CD4-positive, alpha-beta T cell treated with Interferon gamma for 1 hour (primary cell): ENCODE results near the gene RASSF5.
"Not testable (repeated sequence)": the region's sequence is repeated elsewhere in the genome, so short reads cannot be mapped to it uniquely, and the experiment has no call there.

Experiments
- DNase-seq: peaks from one replicate; pipeline ENCODE4 v3.0.0-alpha.2; 2020

Gene RASSF5

DNA sequence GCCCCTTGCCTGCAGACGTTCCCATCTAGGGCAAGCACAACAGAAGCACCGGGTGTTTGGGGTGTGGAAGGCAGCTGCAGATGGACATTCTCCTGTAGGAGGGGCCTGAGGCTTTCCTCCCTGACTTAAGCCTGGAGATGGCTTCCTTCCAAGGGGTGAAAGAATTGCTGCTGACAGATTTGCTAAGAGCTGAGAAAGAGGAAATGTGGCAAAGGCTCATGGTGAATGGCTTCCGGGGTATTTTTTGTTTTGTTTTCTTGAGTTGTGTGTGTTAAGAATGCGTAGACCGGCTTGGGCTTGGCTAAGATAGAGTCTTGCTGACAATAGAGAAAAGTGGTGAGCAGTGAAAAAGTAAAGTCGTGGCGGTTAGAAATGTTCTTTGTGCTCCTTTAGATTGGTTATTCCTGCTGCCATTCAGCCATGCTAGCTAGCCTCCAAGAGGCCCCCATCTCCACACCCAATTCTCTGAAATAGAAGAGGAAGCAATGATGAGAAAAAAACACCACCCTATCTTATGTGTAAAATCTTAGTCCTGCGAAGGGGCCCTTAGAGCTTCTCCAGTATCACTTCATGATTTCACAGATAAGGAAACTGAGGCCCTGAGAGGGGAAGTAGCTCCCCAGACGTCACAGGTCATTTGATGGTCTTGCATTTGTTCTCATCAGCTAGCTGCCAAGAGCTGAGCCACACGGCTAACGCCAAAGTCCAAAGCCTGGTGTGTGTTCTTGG is 68.0 kb downstream of the RASSF5 start:
- peak; percentile 64 for DNase-seq

DNA sequence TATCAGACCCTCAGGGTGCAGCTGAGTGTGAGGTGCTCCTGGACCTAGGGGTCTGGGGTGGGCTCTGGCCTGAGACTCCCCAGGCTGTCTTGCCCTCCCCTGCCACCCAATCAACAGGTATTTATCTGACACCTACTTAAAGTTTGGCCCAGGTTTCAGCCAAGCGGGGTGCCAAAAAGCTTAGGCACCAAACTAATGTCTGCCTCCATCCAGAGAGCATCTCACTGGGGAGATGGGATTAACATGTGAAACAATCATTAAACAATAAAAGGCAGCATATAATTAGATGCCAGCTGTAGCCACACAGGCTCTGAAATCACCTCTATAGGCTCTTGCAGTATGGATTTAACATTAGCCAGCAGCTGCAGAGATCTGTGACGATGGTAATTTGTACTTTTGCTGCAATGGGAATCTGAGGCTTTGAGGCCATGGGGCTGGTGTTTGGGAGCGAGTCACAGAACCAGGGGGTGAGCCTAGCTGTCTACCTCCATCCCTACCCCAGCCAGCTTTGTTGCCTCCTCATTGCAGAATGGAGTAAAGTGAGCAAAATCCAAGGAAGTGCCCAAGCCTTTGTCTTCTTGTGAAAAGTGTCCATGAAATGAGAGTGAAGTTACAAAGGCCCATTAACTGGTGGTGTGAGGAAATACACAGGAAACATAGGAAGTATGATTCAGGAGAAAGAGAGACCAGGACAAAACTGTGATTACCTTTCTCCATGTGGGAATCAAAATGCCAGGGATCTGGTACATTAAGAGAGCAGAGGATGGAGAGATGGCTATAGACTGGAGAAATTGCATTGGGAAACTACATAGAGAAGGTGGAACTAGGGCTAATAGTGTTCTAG is 68.8 kb downstream of the RASSF5 start:
- no peak for DNase-seq

DNA sequence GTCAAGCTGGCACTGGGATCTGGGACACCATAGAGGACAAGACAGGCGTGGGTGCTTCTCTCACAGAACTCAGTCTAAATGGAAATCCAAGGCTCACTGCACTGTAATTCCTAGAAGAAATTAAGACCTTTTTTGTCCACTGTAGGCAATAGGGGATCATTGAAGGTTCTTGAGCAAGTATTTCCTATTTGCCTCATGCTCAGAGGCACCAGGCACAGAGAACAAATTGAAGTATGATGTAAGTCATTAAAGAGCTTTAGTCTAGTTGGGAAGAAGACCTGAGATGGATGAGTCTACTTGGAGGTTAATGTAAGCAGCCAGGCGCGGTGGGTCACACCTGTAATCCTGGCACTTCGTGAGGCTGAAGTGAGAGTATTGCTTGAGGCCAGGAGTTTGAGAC is 70.3 kb downstream of the RASSF5 start:
- no peak for DNase-seq

GRCh38 chr1:206578068-206578977 is 71.0 kb downstream of the RASSF5 start:
- no peak for DNase-seq

DNA sequence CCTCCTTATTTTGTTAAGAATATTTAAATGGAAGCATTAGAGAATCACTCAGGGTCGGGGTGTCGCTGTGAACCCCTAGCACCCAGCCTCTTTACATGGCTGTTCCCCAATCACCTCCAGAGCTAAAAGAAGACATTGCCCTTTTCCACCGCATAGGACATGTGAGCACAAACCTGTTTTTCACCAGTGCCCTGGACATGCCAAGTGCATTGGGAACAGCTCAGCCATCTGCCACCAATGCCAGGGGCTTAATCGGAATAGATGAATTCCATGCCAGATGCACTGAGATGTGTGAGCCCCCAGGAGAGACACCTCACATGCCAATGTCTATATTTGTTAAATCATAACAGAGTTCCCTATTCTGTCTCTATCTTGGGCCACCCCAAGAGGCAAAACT is 71.6 kb downstream of the RASSF5 start:
- no peak for DNase-seq

DNA sequence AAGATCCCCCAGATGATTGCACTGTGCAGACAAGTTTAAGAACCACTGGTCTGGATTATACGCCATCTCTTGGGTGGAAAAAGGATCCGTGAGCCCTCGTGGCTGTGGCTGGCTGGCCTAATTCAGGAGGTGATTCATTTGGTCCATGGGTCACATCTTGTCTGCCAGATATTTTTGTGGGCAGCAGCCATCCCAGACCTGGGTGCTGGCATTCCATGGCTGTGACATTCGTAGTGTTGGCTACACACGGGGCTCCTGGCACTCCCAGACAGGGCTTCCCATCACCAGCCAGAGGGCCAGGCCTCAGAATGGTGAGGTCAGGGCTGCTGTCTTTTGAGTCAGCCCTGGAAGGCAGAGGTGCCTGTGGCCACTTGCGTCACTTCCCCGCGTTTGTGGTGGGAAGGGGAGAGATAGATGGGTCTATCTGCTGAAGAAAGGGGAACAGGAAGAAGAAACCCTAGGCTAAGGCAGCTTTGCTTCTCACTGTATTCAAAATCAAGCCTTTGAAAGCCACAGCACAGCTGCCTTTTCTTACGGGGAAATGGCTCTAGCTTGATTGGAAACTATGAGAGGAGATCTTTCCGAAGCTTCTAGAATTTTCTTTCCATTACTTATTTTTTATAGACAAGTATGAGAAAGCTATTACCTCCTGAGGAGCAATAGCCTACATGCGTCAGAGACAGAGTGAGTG is 72.6 kb downstream of the RASSF5 start:
- DNase-seq, result peak; percentile 94

DNA sequence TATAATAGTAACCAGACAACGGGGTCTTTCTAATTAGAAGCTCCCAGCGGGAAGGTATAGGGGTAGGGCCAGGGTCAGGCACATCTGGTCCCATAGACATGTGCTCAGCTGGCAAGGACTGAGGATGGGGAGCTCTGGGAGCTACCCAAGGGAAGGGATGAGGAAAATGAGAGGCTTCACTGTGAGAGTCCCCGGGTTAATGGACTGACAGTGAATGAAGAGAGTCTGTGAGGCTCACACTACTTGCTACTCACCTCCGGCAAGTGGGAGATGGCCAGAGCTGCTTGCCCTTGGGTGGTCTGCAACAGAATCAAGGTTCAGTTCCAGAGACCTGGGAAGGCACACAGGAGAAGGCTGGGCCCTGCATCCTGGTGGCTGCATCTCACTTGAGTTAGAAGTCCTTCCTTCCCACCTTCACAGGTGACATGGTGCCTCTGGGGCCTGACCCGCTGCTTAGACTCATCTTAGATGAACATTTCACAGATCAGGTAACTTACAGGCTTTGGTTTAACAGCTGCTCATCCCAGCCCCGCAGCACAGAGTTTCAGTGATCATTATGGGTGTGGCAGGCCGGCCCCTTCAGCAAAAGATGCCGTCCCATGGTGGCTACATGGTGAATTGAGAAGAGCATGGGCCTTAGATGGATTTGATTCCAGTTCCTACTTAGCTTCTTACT is 73.2 kb downstream of the RASSF5 start:
- DNase-seq, result no peak

DNA sequence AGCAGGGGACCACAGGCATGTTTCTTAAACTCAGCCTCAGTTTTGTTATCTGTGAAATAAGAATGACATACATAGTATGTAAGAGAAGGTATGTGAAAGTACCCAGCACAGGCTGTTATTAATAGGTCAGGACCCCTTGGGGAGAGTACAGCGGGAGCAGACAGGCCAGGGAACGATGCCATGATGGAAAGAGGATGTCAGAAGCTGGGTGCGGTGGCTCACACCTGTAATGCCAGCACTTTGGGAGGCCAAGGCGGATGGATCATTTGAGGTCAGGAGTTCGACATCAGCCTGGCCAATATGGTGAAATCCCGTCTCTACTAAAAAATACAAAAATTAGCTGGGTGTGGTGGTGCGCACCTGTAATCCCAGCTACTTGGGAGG is 73.8 kb downstream of the RASSF5 start:
- DNase-seq, result not testable (repeated sequence)

GRCh38 chr1:206581571-206581981 is 74.2 kb downstream of the RASSF5 start:
- DNase-seq, result peak; percentile 88

DNA sequence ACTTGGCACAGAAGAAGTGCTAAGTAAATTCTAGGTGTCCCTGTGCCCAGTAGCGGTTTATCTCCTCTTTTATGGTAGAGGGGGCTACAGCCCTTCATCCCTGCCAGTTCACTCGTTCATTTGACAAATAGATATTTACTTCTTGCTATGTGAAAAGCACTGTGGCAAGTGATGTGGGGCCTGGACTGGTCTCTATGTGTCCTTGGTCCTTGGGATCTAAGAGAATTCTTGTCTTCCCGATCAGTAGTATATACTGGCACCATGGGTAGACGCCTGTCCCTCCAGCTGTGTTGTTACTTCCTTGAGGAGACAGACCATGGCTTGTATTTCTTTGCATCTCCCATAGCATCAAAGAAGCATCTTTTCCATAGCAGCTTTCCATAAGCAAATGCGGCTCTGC is 75.2 kb downstream of the RASSF5 start:
- DNase-seq, result no peak

GRCh38 chr1:206582971-206583706 is 75.8 kb downstream of the RASSF5 start:
- no peak for DNase-seq

- peak; percentile 79 for DNase-seq
These were observed 76.6 kb downstream of the RASSF5 start for GRCh38 chr1:206583707-206584648.

DNA sequence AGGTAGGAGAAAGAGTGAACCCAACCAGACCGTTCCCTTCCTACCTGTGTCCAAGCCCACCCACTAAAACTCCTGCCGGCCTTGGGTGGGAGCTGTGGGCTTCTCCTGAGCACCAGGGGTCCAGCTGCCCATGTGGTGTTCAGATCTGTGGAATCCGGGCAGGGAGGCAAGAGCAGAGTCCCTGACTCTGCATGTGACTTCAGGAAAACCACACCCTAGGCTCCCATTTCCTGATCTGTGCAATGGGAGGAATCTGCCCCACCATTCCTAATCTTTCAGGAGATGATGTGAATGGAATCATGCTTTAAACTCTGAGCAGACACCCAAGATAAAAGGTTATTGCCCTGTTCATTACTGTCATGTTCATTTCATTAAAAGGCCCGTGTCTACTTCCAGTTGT is 77.4 kb downstream of the RASSF5 start:
- DNase-seq, result no peak

DNA sequence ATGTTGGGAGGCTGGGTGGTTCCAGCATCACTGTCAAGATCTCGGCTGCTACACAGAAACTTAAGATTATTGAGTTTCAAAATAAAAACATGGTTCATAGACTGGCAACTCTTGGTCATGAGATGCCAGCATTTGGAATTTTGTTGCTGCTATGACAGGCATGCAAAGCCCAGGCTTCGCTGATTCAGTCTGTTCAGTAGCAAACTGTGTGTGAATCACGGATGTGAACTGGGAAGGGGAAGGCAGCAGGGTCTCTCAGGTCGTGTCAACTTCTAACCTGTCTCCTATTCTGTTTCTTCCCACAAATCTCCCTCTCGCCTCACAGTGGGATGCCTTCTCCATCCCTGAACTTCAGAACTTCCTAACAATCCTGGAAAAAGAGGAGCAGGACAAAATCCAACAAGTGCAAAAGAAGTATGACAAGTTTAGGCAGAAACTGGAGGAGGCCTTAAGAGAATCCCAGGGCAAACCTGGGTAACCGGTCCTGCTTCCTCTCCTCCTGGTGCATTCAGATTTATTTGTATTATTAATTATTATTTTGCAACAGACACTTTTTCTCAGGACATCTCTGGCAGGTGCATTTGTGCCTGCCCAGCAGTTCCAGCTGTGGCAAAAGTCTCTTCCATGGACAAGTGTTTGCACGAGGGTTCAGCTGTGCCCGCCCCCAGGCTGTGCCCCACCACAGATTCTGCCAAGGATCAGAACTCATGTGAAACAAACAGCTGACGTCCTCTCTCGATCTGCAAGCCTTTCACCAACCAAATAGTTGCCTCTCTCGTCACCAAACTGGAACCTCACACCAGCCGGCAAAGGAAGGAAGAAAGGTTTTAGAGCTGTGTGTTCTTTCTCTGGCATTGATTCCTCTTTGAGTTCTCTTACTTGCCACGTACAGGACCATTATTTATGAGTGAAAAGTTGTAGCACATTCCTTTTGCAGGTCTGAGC is 79.4 kb downstream of the RASSF5 start:
- DNase-seq, result no peak

DNA sequence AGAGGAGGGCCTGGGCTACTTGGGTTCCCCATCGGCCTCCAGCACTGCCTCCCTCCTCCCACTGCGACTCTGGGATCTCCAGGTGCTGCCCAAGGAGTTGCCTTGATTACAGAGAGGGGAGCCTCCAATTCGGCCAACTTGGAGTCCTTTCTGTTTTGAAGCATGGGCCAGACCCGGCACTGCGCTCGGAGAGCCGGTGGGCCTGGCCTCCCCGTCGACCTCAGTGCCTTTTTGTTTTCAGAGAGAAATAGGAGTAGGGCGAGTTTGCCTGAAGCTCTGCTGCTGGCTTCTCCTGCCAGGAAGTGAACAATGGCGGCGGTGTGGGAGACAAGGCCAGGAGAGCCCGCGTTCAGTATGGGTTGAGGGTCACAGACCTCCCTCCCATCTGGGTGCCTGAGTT is 80.6 kb downstream of the RASSF5 start:
- no peak for DNase-seq

DNA sequence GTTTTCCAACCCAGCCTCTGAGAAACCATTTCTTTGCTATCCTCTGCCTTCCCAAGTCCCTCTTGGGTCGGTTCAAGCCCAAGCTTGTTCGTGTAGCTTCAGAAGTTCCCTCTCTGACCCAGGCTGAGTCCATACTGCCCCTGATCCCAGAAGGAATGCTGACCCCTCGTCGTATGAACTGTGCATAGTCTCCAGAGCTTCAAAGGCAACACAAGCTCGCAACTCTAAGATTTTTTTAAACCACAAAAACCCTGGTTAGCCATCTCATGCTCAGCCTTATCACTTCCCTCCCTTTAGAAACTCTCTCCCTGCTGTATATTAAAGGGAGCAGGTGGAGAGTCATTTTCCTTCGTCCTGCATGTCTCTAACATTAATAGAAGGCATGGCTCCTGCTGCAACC is 81.2 kb downstream of the RASSF5 start:
- no peak for DNase-seq

GRCh38 chr1:206589206-206589605 is 81.9 kb downstream of the RASSF5 start:
- no peak for DNase-seq

GRCh38 chr1:206590025-206590758 is 82.9 kb downstream of the RASSF5 start:
- DNase-seq, result peak; percentile 27
